ENCODE results near the gene GJD3.

Gene GJD3

DNA sequence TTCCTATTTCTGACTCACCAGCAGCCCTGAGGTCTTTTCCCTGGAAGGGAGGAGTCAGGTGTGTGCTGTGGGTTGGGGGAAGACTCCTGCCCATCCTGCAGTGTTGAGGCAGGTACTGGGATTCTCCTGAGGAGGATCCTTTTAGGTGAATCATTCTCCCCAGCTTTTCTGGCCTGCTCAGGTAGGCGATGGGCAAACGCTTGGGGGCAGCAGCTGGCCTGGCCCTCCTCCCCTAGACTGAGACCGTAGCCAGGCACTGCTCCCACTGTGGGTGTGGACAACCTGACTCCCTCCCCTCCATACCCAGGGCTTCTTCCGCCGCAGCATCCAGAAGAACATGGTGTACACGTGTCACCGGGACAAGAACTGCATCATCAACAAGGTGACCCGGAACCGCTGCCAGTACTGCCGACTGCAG, 15.1 kb downstream of the GJD3 start:
- peaks cover 24% of the 10 kb centered on the region; the same call in 1 of the 2 replicates for H4K20me1 ChIP-seq (ENCODE audit: insufficient read depth, low read length)
- no peaks in the 10 kb centered on the region for H3K9me2 ChIP-seq (replicated peaks; ENCODE audit: insufficient read depth, low read length)
- TF ChIP-seq CTCF (IDR thresholded peaks at IDR 0.05; ENCODE audit: low read length): no peak
- TF ChIP-seq EZH2 (optimal IDR thresholded peaks at IDR 0.05; ENCODE audit: low read depth, low read length): no peak
- TF ChIP-seq EZH2phosphoT487 (IDR thresholded peaks at IDR 0.05; ENCODE audit: low read length): no peak
- H3K27ac ChIP-seq (ENCODE audit: low read length): no peak overlapping the region
- H3K4me2 ChIP-seq (ENCODE audit: low read depth, low read length): no peak overlapping the region
- no peak overlapping the region for H2AFZ ChIP-seq (ENCODE audit: low read length)
- no peaks in the 10 kb centered on the region for H3K27me3 ChIP-seq (replicated peaks; ENCODE audit: insufficient read depth, low read length)
- H3K9me3 ChIP-seq (replicated peaks; ENCODE audit: insufficient read depth, low read length): no peaks in the 10 kb centered on the region
- H3K9ac ChIP-seq (ENCODE audit: low read length): no peak overlapping the region
- H3F3A ChIP-seq (ENCODE audit: insufficient read depth, low read length): peaks cover 7% of the 10 kb centered on the region; the same call in 1 of the 2 replicates
- peaks cover 5% of the 10 kb centered on the region; the same call in 1 of the 2 replicates for H3K4me1 ChIP-seq (ENCODE audit: low read length)
- peaks cover 7% of the 10 kb centered on the region; the same call in 1 of the 2 replicates for H3K36me3 ChIP-seq (replicated peaks; ENCODE audit: insufficient read depth, low read length)
- H3K4me3 ChIP-seq (ENCODE audit: low read length): no peak overlapping the region
- H3K79me2 ChIP-seq (ENCODE audit: low read length): peaks cover 65% of the 10 kb centered on the region
- DNase-seq: no peak

DNA sequence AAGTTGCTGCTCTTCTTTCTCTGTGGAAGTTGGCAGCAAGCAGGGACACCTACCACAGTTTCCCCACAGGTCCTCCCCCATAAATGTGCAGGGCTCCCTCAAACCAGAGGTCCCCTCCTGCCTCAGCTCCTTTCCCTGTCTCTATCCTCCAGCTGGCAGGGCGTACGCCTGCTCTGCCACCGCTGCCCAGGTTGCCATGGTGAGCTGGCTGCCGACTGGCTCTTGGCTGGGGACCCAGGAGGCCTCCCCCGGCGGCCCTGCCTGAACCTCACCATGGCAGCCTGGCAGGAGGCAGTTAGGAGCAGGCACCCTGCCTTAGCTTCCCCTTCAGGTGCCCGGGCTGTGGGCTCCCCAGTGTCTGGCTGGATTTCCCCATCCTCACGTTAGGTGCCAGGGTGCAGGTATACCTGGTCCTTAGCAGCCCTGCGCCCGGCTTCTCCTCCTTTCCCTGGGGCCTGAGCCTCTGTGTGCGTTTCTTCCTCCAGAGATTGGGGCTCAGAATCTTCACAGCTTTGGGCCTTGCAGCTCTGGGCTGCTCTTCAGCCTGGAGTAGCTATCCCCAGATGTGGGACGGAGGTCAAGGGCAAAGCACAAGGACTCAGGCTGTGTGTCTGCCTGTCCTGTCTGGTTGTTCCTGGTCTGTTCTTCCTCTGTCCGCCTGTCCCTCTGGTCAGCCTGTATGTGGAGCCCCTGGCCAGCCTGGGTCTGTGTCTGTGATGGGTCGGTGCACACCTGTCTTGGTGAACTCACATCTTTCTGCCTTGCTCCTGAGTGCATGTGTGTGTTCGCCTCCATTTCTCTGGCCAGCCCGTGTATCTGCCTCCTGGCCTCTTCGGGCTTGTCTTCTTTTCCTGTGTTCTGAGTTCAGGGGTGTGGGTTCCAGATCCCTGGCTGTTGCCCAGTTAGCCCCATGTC, 15.7 kb downstream of the GJD3 start:
- Histone ChIP-seq H3K27ac (ENCODE audit: low read length) (no peak overlapping the region), H3K4me1 (ENCODE audit: low read length) (peaks cover 5% of the 10 kb centered on the region; the same call in 1 of the 2 replicates), H3K9me3 (replicated peaks; ENCODE audit: insufficient read depth, low read length) (no peaks in the 10 kb centered on the region), H3K9me2 (replicated peaks; ENCODE audit: insufficient read depth, low read length) (no peaks in the 10 kb centered on the region), H3K27me3 (replicated peaks; ENCODE audit: insufficient read depth, low read length) (no peaks in the 10 kb centered on the region), H3K9ac (ENCODE audit: low read length) (no peak overlapping the region), H3K4me3 (ENCODE audit: low read length) (no peak overlapping the region), H3K4me2 (ENCODE audit: low read depth, low read length) (no peak overlapping the region), H2AFZ (ENCODE audit: low read length) (no peak overlapping the region), H3F3A (ENCODE audit: insufficient read depth, low read length) (peaks cover 7% of the 10 kb centered on the region; the same call in 1 of the 2 replicates), H3K36me3 (replicated peaks; ENCODE audit: insufficient read depth, low read length) (peaks cover 7% of the 10 kb centered on the region; the same call in 1 of the 2 replicates), H4K20me1 (ENCODE audit: insufficient read depth, low read length) (peaks cover 29% of the 10 kb centered on the region; the same call in 1 of the 2 replicates), H3K79me2 (ENCODE audit: low read length) (peaks cover 71% of the 10 kb centered on the region)
- no peak for DNase-seq
- TF ChIP-seq CTCF (IDR thresholded peaks at IDR 0.05; ENCODE audit: low read length) (no peak), EZH2 (optimal IDR thresholded peaks at IDR 0.05; ENCODE audit: low read depth, low read length) (no peak), EZH2phosphoT487 (IDR thresholded peaks at IDR 0.05; ENCODE audit: low read length) (no peak)

- no peak overlapping the region for H3K27ac ChIP-seq (ENCODE audit: low read length)
- DNase-seq: no peak
- H3K4me1 ChIP-seq (ENCODE audit: low read length): peaks cover 5% of the 10 kb centered on the region; the same call in 1 of the 2 replicates
- H3K9ac ChIP-seq (ENCODE audit: low read length): no peak overlapping the region
- no peak overlapping the region for H3K4me2 ChIP-seq (ENCODE audit: low read depth, low read length)
- peaks cover 7% of the 10 kb centered on the region; the same call in 1 of the 2 replicates for H3K36me3 ChIP-seq (replicated peaks; ENCODE audit: insufficient read depth, low read length)
- H3F3A ChIP-seq (ENCODE audit: insufficient read depth, low read length): peaks cover 6% of the 10 kb centered on the region; the same call in 1 of the 2 replicates
- TF ChIP-seq EZH2phosphoT487 (IDR thresholded peaks at IDR 0.05; ENCODE audit: low read length) (no peak), CTCF (IDR thresholded peaks at IDR 0.05; ENCODE audit: low read length) (no peak), EZH2 (optimal IDR thresholded peaks at IDR 0.05; ENCODE audit: low read depth, low read length) (no peak)
- peaks cover 78% of the 10 kb centered on the region for H3K79me2 ChIP-seq (ENCODE audit: low read length)
- H2AFZ ChIP-seq (ENCODE audit: low read length): no peak overlapping the region
- H3K4me3 ChIP-seq (ENCODE audit: low read length): no peak overlapping the region
- no peaks in the 10 kb centered on the region for H3K27me3 ChIP-seq (replicated peaks; ENCODE audit: insufficient read depth, low read length)
- no peaks in the 10 kb centered on the region for H3K9me3 ChIP-seq (replicated peaks; ENCODE audit: insufficient read depth, low read length)
- H4K20me1 ChIP-seq (ENCODE audit: insufficient read depth, low read length): peaks cover 29% of the 10 kb centered on the region; the same call in 1 of the 2 replicates
- no peaks in the 10 kb centered on the region for H3K9me2 ChIP-seq (replicated peaks; ENCODE audit: insufficient read depth, low read length)
These were observed 16.4 kb downstream of the GJD3 start for GRCh38 chr17:40348136-40348504.

All from MM.1S (cell line).